ENCODE measurements around the gene GGCX.
"Not testable (repeated sequence)": the region's sequence is repeated elsewhere in the genome, so short reads cannot be mapped to it uniquely, and the experiment has no call there.

The GGCX gene

DNA sequence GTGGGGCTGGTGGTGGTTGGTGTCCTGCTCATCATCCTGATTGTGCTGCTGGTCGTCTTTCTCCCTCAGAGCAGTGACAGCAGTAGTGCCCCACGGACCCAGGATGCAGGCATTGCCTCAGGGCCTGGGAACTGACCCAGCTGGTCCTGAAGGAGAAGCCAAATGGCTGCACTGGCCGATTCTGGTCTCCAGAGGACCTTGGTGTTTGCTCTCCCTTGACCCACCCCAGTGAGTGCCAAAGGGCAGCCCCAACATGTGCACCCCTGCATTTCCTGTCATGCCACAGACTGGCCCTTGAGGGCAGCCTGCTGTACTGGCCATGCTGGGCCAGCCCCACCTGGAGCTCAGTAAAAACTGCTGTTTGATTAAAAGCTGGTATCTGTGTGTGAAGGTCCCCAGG, 31.7 kb upstream of the GGCX start:
- no peak for DNase-seq

DNA sequence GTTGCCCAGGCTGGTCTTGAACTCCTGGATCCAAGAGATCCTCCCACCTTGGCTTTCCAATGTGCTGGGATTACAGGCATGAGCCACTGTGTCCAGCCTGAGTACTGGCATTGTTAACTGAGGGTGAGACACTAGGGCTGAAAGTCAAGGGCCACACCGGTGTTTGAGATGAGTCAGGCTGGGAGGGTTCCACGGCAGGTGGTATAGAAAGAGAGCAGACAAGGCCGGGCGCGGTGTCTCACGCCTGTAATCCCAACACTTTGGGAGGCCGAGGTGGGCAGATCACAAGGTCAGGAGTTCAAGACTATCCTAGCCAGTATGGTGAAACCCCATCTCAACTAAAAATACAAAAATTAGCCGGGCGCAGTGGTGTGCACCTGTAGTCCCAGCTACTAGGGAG, 31.0 kb upstream of the GGCX start:
- not testable (repeated sequence) for DNase-seq

DNA sequence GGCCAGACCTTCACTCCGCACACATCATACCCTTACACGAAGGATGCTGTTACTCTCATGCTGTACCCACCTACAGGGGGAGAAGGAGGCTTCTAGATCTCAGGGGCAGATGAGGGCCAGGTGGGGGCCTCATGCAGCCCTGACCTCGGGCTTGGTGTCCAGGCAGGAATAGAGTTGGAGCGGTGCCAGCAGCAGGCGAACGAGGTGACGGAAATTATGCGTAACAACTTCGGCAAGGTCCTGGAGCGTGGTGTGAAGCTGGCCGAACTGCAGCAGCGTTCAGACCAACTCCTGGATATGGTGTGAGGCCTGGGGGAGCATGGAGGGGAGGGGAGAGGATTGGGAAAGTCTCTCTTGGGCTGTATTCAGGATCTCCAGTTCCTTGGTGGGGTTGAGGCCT, 30.3 kb upstream of the GGCX start:
- no peak for DNase-seq

DNA sequence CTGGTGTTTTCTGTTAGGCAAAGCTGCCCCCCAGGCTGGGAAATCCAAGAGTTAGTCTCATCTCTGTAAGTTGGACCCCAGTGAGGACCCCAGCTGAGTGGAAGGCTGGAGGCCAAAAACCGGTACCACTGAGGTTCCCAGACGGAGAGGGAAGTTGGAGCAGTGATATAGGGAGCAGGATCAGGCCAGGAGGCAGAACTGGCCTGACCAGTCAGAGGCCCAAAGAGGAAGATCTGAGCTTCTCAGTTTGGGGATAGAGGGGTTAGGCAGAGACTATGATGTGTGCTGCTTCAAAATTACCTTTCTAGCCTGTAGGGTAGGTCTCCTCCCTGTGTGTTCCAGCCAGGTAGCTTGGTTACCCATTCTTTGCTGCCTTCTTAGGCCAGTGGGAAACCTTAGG, 29.7 kb upstream of the GGCX start:
- DNase-seq = no peak

DNA sequence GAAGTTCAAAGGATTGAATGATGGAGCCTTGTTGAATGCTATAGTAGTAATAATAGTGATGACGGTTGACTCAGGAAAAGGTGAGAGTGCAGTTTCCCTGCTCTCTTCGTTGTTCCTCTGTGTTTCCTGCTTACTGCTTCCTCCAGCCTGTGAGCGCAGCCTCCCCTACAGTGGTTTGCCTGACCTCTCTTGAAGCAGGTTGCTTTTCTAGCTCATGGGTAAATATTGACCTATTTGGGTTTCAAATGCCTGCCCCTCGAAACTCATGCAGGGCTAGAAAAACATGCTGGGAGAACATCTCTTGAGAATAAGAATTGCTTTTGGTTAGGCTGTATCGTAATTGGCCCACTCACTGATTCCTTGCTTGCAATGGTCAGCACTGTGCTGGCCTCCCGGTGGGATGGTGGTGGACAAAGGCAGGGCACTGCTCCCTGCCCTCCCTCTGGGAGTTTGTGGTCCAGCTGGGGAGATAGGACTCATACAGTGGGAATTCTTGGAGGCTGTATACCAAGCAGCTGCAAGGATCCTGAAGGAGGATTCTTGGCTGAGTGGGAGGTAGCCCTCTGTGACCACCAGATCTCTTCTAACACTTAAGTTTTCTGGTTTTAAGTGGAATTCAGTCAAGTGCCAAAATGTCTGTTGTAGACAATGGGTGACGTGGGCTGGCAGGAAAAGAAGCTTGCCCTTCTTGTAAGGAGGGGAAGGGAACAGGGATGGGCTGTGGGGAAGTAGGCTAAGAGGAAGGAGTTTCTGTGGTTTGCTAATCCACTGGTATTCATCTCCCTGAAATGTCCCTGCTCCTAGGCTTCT, 28.9 kb upstream of the GGCX start:
- DNase-seq = no peak

DNA sequence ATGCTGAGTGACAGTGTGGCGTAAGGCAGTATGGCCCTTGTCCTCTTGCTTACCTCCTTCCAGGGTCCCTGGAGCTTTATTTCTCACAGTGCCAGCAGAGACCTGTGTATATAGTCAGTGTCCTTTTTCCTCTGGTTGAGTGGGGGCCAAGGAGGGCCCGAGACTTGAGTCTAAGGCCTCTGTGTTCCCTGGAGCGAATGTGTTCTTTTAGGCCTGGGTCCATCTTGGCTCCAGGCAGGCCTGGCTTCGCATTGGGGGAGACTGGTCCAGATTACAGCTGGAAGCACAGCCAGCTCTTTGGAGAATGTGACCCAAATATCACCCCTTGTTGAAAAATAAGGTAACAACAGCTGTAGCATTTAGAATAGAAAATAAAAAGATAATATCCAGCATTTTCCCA, 27.9 kb upstream of the GGCX start:
- DNase-seq = no peak

DNA sequence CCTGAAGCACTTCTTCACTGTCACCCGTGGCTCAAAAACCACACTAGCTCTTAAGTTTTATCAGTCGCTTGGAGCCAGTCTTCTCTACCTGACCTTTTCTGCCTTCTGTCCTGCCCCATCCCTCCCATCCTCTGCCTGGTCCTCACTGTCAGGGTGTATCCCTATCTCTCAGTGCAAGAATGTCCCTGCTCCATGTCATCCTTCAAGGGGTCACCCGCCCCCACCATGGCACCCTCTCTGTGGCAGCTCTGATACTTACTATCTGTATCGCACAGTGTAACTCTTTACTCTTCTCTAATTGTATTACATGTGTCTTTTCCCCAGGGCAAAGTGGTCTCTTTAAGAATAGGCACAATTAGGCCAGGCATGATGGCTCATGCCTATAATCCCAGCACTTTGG, 27.4 kb upstream of the GGCX start:
- DNase-seq = no peak

DNA sequence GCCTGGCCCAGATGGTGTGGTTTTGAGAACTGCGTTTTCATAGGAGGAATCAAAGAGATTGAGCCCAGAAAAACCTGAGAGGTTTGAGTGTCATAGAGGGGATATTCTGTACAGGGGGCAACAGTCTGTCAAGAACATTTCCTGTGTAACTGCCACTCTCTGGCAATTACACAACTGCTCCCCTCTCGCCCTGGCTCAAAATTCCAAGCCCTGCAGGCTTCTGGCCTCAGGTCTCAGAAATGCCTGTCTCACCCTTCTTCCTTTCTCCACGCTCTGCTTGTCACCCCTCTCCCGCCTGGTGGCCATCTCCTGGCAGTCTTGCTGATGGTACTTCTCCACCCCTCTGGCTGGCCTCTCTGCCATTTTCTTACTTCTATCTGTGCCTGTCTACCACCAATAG, 26.9 kb upstream of the GGCX start:
- DNase-seq = no peak

DNA sequence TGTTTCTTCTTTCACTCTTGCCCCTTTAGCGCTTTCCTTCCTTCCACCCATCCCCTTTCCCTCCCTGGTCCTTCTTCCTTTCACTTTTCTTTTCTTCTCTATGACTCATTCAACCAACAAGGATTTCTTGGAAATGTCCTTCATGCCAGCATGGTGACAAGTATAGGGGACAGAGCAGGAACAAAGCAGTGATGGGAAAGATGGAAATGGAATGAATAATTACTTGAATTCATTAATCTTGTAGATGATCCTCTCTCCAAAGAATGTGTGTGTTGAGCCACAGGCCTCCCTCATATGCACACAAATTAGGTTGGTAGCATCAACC, 24.4 kb upstream of the GGCX start:
- DNase-seq = no peak

DNA sequence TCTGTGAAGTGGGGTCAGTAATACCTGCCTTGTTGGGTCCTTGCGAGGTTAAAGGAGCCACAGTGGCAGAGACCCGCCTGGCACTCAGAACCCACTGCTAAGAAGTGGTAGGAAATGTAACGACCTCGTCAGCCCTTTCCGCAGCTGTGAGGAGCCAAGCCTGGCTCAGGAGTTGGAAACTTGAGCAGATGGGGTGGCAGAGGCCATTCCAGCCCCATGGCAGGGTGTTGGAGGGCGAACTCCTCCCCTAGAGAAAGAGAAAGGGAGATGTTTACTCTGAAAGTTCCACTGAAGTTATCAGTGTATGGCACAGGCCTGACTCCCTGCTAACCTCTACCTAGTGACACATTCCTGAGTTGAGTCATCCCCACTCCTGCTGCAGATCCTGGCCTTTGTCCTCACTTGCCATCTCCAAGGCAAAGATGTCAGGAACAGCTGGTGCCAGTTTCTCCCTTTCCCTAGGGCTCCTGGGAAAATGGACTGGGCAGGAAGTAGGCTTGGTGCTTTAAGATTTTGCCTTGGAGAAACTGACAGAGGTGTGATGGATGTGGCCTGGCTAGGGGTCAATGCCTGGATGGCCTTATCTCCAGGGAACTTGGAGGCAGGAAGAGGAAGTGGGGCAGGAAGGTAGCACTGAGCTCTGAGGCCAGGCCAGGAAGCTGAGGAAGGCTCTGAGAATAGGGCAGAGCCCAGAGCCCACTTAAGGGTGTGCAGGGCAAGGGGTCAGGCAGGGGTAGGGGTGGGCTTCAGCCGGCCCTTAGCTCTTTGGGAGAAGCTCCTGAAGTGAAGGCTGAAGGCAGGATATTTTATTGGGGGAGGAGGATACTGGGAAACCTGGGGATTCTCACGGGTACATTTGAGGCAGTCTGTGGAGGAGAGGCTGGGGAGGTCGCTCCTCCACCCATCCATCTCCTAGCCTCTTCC, 23.8 kb upstream of the GGCX start:
- DNase-seq = no peak

DNA sequence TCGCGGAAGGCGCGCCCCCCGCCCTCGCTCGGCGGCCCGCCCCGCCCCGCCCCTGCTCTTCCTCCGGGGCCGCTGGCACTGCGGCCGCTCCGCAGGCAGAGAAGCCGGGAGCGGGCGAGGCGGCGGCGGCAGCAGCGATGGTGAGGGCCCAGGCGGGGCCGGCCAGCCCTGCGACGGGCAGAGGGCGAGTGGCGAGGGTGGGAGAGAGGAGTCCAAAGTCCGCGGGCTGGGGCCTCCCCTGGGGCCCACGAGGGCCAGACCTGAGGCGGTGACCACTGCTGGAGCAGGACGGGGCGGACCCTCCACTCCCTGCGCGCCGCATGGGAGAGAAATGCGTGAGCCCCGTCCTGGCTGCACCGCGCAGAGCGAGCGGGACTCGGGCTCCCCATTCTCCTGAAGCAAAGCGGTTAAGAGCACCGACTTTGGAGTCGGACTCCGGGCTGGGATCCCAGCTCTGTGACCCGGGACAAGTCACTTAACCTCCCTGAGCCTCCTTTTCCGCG, 23.1 kb upstream of the GGCX start, which contains the start of gene VAMP5:
Gene VAMP5, plus strand, starts transcription at position 78 of the 503 bp plus-strand sequence. Its CDS starts 60 bp downstream, at position 138.
- DNase-seq = no peak

DNA sequence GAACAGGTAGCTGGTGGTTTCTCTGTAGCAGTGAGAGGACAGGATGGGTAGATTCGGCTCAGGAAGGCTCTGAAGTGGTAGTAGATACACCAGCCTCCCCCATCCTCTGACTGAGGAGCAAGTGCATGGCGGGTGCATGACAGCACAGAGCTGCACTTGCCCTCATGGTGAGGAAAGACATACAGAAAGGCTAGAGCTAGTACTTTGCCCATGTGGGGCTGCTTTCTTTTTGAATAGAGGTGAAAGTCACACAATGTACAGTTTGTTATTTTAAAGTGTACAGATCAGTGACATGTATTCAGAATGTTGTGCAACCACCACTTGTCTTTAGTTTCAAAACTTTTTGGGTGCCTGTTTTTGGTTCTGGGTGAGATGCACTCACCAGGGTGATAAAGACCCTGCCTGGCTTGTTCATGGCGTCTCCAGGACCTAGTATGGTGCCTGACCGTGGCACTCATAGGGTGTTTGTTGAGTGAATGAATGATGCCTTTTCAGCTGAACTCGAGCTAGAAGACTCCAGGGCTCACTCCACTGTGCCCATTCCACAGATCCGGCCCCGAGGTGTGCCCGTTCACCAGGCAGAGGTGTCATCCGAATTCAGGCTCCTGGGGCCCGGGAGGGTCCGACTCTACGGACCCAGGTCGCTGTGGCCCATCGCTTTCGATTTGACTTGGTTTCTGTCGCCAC, 22.5 kb upstream of the GGCX start:
- no peak for DNase-seq

DNA sequence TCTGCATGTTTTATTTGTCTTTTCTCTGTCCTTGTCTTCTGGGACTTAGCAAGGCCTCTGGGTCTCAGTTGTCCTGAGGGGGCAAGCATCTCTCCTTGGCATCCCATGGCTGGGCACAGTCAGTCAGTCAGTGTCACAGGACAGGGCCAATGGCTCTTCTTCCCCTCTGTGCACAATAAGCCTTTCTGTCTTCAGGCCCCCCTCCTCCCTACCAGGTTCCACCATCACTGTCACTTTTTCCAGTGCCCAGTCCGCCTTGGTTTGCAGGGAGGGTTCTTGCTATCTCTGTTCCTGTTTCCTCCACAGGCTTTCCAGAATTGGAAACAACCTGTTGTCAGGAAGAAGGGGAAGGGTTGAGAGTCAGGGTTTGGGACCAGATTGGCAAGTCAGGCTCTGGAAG, 21.2 kb upstream of the GGCX start:
- DNase-seq = no peak

DNA sequence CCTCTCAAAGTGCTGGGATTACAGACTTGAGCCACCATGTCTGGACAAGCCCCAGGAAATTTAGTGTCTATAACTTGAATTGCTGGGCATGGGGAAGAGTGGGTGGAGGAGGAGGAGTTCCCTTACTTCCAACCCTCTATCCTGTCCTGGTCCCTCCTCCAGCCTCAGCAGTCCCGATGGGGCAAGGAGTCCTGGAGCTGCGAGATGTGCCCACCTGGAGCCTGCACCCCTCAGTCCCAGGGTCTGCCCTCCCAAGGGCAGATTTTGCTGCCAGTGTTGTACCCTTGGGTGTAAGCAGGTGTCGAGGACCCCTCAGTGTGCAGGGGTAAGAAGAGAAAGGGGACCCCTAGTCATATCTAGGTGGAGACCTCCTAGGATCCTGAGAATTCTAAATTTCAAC, 18.9 kb upstream of the GGCX start:
- DNase-seq = no peak

DNA sequence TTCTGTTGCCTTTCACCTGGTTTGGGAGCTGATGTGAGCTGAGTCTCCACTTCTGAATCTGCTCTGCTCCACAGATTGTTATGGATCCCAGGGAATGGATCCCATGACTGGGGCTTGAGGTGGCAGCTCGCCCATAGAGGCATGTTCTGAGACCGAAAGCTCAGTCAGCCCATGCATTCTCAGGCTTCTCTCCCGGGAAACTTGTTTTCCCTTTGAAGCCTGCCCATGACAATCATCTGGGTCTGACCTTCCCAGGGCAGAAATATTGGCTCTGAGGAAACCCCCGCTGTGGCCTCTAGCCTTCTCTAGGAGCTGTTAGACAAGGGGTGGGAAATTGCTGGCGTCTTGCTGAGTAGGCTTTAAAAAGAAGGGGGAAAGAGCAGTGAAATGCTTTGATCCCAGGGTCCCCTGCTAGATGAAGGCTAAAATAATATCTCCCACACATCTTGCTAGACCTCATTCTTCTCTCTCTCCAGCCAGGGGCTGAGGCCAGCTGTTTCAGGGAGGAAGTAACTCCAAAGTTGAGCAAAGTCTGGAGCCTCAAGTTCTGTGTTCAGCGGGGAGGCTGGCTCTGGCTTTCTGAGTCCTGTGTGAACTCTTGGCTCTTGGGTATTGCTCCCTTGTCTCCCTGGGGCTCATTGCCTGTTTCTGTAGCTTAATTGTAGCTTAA, 18.1 kb upstream of the GGCX start:
- no peak for DNase-seq

DNA sequence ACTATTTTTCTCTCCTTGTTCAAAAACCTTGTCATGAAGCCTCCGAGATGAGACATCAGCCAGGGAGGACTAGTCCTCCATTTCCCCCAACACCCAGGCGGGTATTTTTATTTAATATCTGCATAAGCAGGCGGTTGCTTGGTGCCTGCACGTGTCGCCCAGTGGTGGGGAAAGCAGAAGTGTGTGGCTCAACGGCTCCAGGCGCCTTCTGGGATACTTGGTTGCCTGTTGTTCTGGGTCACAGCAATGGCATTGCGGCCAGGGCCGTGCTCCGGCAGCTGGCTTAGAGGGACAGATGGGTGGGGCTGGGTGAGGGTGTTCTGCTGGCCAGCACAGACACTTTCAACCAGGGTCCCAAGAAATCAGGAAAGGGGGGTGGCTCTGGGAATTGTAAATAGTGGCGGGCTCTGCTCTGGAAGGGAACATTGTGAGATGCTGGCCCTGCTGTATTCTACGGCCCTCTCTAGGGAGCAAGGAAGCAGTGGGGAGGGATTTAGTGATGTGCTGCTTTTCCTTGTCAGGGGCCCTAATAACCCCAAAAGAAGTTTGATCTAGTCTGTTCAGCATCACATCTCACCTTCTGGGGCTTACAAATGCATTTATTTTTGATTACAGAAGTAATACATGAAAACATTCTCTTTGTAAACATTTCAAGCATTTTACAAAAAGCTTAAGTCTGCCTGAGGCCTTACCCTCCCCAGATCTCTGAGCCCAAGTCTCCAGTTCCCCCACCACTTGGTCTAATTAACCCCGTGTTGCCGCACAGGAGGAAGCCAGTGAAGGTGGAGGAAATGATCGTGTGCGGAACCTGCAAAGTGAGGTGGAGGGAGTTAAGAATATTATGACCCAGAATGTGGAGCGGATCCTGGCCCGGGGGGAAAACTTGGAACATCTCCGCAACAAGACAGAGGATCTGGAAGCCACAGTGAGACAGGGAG, 17.2 kb upstream of the GGCX start:
- DNase-seq = no peak

DNA sequence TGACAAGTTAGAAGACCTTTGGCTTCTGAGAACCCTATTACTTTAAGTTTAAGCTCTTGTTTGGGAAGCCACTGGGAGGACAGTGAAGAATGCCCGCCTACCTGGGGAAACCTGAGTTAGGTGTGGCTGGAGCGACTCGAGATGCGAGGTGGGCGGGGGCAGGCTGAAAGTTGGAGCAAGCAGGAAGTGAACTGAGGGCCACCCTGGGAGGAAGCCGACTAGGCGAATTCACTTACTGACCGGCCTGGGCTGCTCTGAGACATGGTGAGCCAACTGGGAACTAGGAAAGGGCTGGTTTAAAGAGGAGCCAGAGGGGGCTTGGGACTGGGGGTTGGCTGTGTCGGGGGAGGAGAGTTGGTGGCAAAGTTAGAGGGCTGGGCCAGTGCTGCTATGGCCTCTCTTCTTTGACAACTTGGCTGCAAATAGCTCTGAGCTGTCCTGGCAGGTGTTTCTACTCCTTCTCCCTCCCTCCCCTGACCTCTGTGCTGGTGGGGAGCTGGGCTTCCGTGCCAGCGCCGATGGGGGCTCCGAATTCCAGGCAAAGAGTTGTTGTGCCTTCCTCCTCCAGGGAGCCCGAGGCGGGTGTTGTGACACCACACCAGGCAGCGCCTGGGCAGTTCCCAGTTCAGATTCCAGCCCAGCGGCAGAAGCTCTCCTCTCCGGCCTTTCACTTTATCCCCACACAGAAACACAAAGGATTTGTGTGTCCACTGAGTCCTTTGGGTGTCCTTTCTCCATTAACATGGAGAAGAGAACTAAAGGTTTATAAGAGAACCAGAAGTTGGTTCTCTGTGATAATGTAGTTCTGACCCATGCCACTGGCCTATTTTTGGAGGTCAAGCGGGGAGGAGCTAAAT, 16.3 kb upstream of the GGCX start, which contains the start of gene VAMP8:
Gene VAMP8, plus strand, starts transcription at position 201 of the 857 bp plus-strand sequence. Its CDS starts 61 bp downstream, at position 262.
- DNase-seq = no peak

DNA sequence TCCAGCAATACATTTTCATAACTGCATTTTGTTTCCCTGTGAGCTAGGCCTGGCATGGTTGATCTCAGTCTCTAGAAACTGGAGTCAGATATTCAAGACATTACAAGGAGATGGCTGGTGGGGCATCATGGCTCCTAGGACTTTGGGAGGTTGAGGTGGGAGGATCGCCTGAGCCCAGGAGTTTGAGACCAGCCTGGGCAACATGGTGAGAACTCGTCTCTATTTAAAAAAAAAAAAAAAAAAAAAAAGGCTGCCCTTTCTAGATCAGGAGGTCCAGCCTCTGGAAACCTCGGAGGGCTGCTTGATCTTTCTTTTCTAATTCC, 15.7 kb upstream of the GGCX start:
- DNase-seq = no peak

DNA sequence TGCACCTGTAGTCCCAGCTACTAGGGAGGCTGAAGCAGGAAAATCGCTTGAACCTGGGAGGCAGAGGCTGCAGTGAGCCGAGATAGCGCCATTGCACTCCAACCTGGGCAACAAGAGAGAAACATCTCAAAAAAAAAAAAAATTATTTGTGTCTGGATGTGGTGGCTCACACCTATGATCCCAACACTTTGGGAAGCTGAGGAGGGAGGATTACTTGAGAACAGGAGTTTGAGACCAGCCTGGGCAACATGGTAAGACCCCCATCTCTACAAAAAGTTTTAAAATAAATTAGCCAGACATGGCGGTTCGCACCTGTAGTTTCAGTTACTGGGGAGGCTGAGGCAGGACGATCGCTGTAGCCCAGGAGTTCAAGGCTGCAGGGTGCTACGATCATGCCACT, 14.4 kb upstream of the GGCX start:
- no peak for DNase-seq

DNA sequence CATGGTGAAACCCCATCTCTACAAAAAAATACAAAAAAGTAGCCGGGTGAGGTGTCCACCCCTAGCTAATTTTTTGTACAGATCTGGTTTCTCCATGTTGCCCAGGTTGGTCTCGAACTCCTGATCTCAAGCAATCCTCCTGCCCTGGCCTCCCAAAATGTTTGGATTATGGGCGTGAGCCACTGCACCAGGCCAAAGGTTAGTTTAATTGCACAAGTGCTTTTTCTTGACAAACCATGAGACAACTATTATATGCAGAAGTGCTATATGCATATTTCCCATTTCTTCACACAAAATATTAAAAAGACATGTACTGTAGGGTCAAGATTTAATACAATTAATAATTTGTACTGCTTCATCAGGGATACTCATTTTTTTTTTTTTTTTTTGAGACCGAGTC, 5.0 kb upstream of the GGCX start:
- DNase-seq = no peak

DNA sequence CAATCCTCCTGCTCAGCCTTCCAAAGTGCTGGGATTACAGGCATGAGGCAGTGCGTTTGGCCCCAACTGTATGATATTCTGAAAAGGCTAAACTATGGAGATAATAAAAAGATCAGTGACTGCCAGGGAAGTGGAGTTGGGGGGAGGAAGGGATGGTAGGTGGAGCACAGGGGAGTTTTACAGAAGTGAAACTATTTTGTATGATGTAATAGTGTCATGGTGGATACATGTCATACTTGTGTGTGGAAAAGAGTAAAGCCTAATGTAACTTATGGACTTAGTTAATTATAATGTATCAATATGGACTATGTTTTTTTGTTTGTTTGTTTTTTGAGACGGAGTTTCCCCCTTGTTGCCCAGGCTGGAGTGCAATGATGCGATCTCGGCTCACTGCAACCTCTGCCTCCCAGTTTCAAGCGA, 2.9 kb upstream of the GGCX start:
- DNase-seq = no peak

All from NCI-H524 treated with DMSO at 0.1 percent for 48 hours (cell line).